Skeletal muscle tissue (tissue), 4 donors: ENCODE results near the gene TRIM29. TPM values are rescaled to one million over a fixed set of nuclear protein-coding genes. Genes with fewer than 3 reads are reported as not detected.

Experiments used
- H3K27ac ChIP-seq: one replicate; pipeline ENCODE4 v1.7.0; 2013; ENCODE audit warnings: mild to moderate bottlenecking, low read depth, low read length, inconsistent platforms
- H3K27me3 ChIP-seq, 3 donors: one replicate each; pipeline ENCODE4 v1.7.0; 2013; ENCODE audit warnings: low read length in 3 of 3; ENCODE audit not compliant: control insufficient read depth in 3 of 3, insufficient read depth in 3 of 3
- H3K36me3 ChIP-seq, 3 donors: one replicate each; pipeline ENCODE4 v1.7.0; 2013; ENCODE audit warnings: low read length in 3 of 3; ENCODE audit not compliant: control insufficient read depth in 3 of 3, insufficient read depth in 3 of 3
- H3K4me1 ChIP-seq, 3 donors: one replicate each; pipeline ENCODE4 v1.7.0; 2013; ENCODE audit warnings: low read length in 3 of 3, mild to moderate bottlenecking in 3 of 3; ENCODE audit not compliant: control insufficient read depth in 3 of 3, insufficient read depth in 3 of 3
- H3K4me3 ChIP-seq, 3 donors: one replicate each; pipeline ENCODE4 v1.7.0; 2013; ENCODE audit warnings: low read length in 3 of 3
- H3K9ac ChIP-seq, 3 donors: one replicate each; pipeline ENCODE4 v1.7.0; 2013; ENCODE audit warnings: low read length in 3 of 3, mild to moderate bottlenecking in 3 of 3, moderate library complexity in 2 of 3, low read depth in 1 of 3
- H3K9me3 ChIP-seq, 3 donors: one replicate each; pipeline ENCODE4 v1.7.0; 2013; ENCODE audit warnings: low read length in 3 of 3; ENCODE audit not compliant: control insufficient read depth in 3 of 3
- total RNA-seq: library from RNA; depleted of rRNA; stranded (reverse); fragments of >200 nt; gene quantifications from one replicate; pipeline ENCODE4 v1.2.3, GENCODE V29; 2014
- donor health status: Osteomylitis.

TRIM29 gene
- total RNA-seq, 1 donor from 2014 or later = 0.52 TPM

GRCh38 chr11:120139316-120140069 is 1.6 kb upstream of the TRIM29 start:
- Histone ChIP-seq H3K9me3 (no peaks in the 10 kb centered on the region), H3K36me3 (no peaks in the 10 kb centered on the region), H3K27me3 (peaks cover 5 to 24% (median 9%) of the 10 kb centered on the region in 3 donors), H3K4me1 (no peaks in the 10 kb centered on the region), H3K9ac (no peak overlapping the region), H3K27ac (no peak overlapping the region), H3K4me3 (no peak overlapping the region)

DNA sequence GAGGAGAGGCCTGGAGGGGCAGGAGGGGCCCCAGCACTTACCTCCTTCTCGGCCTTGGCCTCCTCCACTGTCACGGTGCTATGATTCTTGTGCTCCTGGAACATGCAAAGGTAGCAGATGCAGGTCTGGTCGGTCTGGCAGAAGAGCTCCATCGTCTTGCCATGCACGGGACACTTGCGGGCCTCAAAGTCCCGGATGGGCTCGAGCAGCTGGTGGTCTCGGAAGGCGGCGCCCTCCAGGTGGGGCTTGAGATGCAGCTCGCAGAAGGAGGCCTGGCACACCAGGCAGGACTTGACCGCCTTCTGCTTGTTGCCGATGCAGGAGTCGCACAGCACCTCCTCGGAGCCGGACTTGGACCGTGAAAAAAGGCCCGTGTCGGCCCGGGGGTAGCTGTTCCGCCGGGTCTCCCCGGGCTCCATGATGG is 714 bp downstream of the TRIM29 start:
- no peaks in the 10 kb centered on the region for H3K9me3 ChIP-seq
- no peak overlapping the region for H3K27ac ChIP-seq
- H3K4me3 ChIP-seq = no peak overlapping the region
- H3K9ac ChIP-seq = no peak overlapping the region
- no peaks in the 10 kb centered on the region for H3K36me3 ChIP-seq
- peaks cover 4 to 23% (median 5%) of the 10 kb centered on the region in 3 donors for H3K27me3 ChIP-seq
- no peaks in the 10 kb centered on the region for H3K4me1 ChIP-seq

- Histone ChIP-seq H3K36me3 (no peaks in the 10 kb centered on the region), H3K9me3 (no peaks in the 10 kb centered on the region), H3K4me1 (no peaks in the 10 kb centered on the region), H3K27ac (no peak overlapping the region), H3K9ac (no peak overlapping the region), H3K4me3 (no peak overlapping the region), H3K27me3 (peaks cover 3 to 16% (median 4%) of the 10 kb centered on the region in 3 donors)
Observed at GRCh38 chr11:120136356-120136755, 1.6 kb downstream of the TRIM29 start.

DNA sequence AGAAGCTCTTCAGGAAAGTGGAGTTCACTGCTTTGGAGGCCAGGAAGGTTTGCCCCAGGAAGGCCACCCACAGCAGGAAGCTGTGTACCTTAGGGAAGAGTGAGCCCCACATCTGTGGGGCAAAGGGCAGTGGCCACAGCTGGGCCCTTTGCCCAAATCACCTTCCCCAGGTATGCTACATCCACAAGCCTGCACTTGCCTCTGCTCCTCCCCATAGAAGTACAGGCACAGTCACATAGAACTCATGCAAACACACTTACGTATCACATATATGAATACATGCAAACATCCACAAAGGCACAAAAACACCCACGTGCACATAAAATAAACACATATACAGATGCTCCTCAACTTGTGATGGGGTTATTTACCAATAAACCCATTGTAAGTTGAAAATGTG is 2.1 kb downstream of the TRIM29 start:
- no peaks in the 10 kb centered on the region for H3K9me3 ChIP-seq
- H3K36me3 ChIP-seq = no peaks in the 10 kb centered on the region
- H3K4me3 ChIP-seq = no peak overlapping the region
- no peak overlapping the region for H3K27ac ChIP-seq
- no peak overlapping the region for H3K9ac ChIP-seq
- peaks cover 3 to 16% (median 4%) of the 10 kb centered on the region in 3 donors for H3K27me3 ChIP-seq
- H3K4me1 ChIP-seq = no peaks in the 10 kb centered on the region

DNA sequence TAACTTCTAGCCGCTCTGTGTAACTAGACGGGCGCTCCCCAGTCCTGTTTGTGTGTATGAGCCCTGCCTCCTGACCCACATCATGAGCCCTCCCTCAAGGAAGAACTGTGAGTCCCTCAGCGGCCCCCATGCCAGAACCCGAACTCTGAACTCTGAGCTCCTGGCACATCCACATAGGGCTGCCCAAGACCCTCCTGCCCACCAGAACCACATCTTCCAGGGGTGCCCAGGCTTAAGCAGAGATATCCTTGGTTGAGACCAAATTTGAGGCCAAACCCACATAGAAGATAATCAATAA is 3.0 kb downstream of the TRIM29 start:
- no peak overlapping the region for H3K9ac ChIP-seq
- no peak overlapping the region for H3K27ac ChIP-seq
- H3K36me3 ChIP-seq = no peaks in the 10 kb centered on the region
- no peaks in the 10 kb centered on the region for H3K9me3 ChIP-seq
- no peaks in the 10 kb centered on the region for H3K4me1 ChIP-seq
- no peak overlapping the region for H3K4me3 ChIP-seq
- peaks cover 3 to 14% (median 4%) of the 10 kb centered on the region in 3 donors for H3K27me3 ChIP-seq

DNA sequence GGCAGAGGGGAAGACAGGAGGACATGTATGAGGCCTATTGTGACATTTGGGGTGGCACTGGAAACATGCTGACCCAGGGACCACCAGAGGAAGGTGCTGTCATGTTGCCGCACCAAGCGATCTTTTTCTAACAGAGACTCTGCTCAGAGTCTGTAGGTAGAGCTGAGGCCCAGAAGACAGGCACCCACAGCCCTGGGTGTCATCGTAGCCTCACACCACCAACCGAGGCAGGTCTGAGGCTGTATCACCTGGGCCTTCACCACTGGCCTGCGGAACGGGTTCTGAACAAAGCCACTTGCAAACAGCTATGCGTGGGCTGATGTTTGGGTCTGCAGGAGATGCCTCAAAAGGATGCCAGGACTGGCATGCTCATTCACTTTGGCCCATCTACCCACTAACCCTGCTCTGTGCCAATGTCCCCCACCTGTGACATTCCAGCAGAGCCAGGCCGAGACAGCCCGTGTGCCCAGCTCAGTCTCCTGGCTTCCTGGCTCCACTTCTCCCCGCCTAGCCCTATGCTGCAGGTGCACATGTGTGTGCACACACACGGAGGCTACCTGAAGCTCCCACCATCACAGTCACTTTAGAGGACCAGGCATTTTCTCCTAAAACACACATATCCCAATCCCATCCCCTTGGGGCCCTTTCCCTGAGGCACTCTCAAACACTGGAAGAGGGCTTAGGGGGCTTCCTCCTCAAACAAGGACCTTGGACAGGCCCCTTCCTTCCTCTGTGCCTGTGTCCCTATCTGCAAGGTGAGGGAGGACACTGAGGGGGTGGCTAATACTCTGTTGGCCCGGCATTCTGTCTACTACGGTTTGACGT is 3.6 kb downstream of the TRIM29 start:
- peaks cover 0 to 3% (median 0%) of the 10 kb centered on the region in 3 donors for H3K4me1 ChIP-seq
- H3K27ac ChIP-seq = no peak overlapping the region
- no peaks in the 10 kb centered on the region for H3K9me3 ChIP-seq
- peaks cover 3 to 12% (median 4%) of the 10 kb centered on the region in 3 donors for H3K27me3 ChIP-seq
- no peak overlapping the region for H3K9ac ChIP-seq
- no peak overlapping the region for H3K4me3 ChIP-seq
- H3K36me3 ChIP-seq = no peaks in the 10 kb centered on the region

DNA sequence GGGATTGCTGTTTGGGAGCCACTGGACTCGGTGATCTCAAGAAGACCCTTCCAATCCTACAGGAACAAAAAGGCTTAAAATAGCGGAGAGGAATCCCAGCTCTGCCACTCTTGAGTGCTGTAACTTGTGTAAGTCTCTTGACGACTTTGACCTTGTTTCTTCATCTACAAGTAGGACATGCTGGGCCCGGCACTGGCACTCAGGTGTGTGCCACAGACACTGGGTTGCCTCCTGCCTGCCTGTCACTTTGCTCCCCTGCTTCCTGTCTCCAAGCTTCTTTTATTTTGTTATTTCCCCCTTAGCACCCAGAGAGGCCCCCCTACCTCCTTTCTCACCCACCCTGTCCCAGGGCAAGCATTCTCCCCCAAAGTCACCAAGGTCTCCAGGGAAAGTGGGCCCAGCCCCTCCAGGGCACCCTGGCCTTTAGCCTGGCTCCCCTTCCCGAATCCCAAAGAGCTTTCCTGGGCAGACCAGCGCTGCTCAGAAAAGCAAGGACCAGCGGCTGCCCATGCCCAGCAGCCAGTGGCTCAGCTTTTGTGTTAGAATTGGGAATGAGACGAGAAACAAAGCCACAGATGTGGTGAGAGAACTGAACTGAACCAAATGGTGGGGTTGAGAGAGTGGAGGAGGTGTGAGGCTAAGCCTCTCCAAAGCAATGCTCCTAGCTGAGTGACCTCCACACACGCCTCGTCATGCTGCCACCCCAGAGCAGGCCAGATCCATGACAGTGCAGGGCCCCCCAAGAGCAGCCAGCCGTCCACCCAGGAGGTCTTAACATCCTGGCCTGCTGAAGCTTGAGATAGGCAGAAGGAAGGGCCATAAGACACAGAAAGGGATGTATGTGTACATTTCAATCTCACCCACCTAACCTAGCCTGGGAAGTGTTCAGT is 4.5 kb downstream of the TRIM29 start:
- H3K4me1 ChIP-seq = peaks cover 0 to 4% (median 2%) of the 10 kb centered on the region in 3 donors
- no peak overlapping the region for H3K4me3 ChIP-seq
- peaks cover 0 to 12% (median 4%) of the 10 kb centered on the region in 3 donors for H3K27me3 ChIP-seq

DNA sequence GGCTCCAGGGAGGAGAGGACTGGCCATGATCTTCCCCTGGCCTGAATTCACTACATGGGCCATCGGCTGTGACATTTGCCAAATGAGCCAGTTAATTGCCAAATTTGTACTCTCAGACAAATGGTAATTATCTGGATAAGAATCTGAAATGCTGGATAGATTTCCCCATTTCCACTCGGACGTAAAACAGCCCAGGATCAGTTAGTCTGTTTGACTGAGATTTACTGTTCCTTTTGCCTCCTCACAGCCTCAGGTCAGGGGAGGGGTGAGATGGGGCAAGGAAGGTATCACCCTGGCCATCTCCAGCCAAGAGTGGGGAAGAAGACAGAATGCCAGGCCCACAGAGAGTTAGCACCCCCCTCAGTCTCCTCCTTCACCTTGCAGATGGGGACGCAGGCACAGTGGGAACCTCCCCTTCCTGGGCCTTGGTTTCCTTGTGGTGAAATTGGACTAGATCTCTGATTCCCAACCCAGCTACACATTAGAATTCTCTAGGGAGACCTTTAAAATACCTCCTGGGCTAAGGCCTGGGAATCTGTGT is 5.2 kb downstream of the TRIM29 start:
- Histone ChIP-seq H3K4me1 (peaks cover 0 to 4% (median 2%) of the 10 kb centered on the region in 3 donors), H3K4me3 (no peak overlapping the region), H3K9ac (no peak overlapping the region), H3K27ac (no peak overlapping the region), H3K36me3 (no peaks in the 10 kb centered on the region), H3K27me3 (peaks cover 0 to 6% (median 3%) of the 10 kb centered on the region in 3 donors), H3K9me3 (no peaks in the 10 kb centered on the region)

More for the DNA sequence above, 4.5 kb downstream of the TRIM29 start:
- no peak overlapping the region for H3K9ac ChIP-seq
- no peaks in the 10 kb centered on the region for H3K36me3 ChIP-seq
- no peaks in the 10 kb centered on the region for H3K9me3 ChIP-seq
- no peak overlapping the region for H3K27ac ChIP-seq

- Histone ChIP-seq H3K4me3 (no peak overlapping the region), H3K27ac (no peak overlapping the region), H3K9me3 (no peaks in the 10 kb centered on the region), H3K4me1 (peaks cover 0 to 4% (median 2%) of the 10 kb centered on the region in 3 donors), H3K9ac (no peak overlapping the region), H3K36me3 (no peaks in the 10 kb centered on the region), H3K27me3 (peaks cover 0 to 5% (median 0%) of the 10 kb centered on the region in 3 donors)
Observed at GRCh38 chr11:120131941-120132644, 5.8 kb downstream of the TRIM29 start.
